ENCODE measurements around the gene CHD1.

CHD1 gene

DNA sequence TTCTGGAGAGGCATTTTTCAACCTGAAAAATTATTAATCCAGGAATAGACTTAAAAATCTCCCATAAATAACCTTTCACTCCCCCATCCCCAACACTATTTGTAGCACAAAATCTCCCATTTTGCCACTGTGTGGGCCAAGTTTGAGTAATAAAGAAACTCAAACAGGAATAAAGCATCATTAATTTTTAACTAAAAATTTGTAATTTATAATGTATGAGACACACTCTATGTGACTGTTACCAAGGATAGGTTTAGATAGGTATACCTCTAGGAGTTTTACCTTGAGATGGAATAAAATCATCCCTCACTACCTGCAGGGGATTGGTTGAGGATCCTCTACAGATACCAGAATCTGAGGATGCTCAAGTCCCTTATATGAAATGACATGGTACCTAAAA lies 30.1 kb downstream of the CHD1 start:
- FAIRE-seq: no peak

DNA sequence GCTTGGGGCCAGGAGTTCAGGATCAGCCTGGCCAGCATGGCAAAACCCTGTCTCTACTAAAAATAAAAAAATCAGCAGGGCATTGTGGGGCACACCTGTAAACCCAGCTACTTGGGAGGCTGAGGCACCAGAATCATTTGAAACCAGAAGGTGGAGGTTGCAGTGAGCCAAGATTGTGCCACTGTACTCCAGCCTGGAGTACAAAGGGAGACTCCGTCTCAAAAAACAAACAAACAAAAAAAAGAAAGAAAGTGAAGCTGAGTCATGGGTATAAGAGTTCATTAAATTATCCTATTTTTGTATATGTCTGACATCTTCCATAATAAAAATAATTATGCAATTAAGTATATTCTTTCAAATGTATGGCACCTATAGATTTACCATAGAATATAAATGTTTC lies 37.2 kb downstream of the CHD1 start:
- FAIRE-seq: no peak

DNA sequence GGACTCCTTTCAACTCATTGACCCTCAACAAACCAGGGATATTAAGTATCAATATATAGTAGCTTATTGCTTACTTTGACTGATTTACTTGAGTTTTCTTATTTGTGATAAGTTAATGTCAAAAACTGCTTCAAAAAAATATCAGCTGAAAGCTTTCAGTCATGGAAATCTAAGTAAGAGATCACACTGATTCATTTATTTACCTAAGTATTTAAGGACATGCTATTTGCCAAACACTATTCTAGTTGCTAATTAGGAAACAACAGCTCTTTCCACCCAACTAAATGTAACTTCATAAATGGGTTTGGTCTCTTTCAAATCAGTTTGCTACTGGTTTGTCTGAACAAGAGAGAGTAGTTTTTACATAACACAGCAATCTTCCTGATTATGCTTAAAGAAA lies 48.2 kb downstream of the CHD1 start:
- FAIRE-seq: no peak

DNA sequence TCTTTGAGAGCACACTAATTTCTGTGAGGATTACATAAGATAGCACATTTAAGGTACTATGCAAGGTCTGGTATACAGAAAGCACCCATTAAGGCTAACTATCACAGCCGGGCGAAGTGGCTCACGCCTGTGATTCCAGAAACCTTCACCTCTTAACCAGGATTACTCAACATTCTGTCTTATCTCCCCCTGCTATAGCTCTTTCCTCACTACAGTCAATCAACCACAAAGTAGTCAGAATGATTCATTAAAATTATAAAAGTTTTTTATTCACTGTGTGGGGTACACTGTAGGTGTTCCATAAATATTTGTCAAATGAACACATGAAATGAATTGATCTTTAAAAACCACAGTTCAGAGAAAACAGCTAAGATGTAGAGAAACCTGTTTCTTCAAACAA lies 48.7 kb downstream of the CHD1 start:
- FAIRE-seq: no peak

DNA sequence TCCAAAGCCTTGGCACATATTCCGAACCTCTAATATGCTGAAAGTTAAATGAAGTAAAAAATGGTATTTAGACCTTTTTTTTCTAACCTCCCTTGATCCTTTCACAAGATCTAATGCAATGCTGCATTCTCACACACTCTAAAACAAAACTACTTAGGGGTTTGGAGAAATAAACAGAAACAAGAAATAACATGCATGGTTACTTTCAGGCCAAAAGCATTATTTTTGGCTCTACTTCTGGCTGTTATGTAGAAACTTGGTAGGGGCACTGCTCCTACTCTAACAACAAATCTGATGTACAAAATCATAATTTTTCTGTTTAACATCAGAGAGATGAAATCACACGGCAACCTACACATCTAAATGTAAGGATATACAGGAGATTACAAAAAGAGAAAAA lies 51.2 kb downstream of the CHD1 start:
- no peak for FAIRE-seq

DNA sequence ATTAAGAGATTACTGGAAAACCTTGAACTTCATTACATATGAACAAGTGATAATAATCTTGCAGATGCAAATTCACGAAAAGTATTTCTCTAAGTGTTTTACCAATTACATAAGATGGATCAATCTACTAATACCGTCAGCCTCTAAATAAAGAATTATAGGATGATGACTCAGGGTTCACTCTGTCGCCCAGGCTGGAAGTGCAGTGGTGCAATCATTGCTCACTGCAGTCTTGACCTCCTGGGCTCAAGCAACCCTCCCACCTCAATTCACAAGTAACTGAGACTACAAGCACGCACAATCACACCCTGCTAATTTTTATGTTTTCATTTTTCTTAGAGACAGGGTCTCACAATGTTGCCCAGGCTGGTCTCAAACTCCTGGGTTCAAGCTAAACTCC lies 56.1 kb downstream of the CHD1 start:
- FAIRE-seq: no peak

DNA sequence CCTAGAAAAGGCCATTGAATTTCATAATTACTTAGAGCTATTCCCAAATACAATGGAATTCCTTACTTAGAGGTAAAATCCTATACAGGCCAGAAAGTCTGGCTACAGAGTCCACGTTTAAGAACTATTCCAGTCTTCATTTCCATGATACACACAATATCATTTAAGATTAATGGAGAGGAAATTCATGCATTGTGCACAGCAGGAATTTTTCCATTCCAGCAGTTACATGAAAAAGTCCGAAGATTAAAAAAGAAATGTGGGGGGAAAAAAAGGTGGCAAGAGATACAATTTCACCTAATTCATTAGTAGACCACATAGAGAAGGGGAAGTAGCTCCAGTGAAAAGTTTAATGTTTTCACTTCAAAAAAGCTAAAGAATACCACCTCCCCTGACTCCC lies 63.1 kb downstream of the CHD1 start:
- FAIRE-seq: no peak

DNA sequence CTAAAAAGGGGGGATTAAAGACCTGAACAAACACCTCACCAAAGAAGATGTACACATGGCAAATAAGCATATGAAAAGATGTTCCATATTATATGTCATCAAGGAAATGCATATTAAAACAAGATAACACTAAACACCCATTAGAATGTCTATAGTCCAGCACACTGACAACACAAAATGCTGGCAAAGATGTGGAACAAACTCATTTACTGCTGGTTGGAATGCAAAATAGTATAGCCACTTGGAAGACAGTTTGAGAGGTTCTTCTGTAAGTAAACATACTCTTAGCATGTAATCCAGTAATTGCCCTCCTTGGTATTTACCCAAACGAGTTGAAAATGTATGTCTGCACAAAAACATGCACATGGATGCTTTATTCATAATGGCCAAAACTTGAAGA lies 81.8 kb downstream of the CHD1 start:
- no peak for FAIRE-seq

DNA sequence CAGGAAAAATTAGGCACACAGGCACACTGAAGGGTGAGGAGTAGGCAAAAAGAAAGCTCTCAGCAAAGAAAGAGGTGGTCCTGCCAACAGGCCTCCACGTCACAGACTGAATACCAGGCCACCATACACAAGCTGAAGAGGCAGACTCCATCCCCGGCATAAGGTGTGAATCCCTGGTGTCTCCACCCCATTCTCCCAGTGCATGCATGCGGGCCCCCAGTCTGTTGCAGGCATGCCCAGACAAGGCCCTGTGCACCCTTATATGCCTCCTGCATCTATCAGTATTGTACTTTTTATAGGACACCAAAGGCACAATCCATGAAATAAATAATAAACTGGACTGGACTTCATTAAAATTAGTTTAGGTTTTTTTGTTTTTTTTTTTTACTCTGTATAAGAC lies 82.3 kb downstream of the CHD1 start:
- no peak for FAIRE-seq

DNA sequence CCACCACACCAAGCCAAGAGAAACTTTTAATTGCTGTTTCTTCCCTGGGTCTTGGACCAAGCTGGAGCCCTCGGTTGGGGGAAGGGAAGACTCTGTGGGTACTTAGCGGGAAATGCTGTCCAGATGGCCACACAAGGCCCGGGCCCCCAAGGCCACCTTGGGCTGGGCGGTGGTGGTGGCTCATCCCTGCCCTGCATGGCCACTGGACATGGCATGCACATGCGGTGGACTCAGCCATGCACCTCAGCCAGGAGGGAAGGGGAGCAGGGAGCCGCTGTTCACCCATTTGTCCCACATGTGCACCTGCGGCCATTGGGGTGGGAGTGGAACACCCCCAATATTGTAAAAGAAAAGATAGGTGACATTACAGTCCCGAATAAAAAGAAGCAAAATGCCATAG lies 82.9 kb downstream of the CHD1 start:
- no peak for FAIRE-seq

DNA sequence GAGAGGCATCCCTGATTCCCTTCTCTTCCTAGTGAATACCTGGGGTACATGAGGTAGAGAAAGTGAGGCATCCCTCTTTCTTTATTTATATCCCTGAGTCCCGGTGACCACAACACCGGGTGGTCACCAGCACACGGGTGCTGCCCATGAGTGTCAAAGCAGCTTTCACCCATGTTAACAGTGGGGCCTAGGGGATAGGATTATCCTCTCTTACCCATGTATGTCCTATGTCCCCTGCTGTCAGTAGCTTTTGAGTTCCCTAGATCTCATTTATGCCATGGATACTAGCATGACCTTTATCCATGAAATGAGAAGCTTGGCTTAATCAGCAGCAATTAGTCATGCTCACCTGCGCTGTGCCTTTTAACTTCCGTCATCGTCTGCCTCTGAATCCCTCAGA lies 83.9 kb downstream of the CHD1 start:
- FAIRE-seq: no peak

DNA sequence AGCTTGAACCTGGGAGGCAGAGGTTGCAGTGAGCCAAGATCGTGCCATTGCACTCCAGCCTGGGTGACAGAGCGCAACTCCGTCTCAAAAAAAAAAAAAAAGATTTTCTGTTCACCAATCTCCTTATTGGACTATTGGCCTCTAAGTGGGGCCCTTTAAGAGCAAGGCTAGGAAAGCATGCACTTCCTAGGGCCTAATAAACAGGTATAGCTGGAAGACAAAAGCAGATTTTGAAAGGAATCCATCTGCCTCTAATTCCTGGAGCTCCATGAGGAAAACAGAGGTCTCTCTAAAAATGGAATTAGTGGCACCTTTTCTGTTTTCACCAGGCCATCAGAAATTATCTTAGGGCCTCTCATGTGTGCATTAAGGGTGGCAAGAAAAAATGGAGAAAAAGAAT lies 85.3 kb downstream of the CHD1 start:
- FAIRE-seq: no peak

DNA sequence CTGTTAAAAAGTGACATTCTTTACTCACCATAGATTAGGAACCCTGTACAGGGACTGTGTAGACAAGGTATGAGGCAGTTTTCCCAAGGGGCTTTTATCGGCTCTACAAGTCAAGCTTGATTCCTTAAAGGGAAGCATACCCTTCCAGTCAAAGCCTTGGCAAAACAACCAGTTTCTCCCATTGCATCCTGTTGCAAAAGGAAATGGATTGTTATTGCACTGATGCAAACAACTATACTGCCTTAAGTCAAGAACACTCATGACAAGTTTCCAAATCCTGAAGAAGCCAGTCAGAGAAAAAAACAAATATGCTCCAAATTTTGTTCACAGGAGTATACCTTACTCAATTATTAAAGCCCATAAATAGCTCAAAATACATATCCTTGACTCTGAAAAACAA lies 87.9 kb downstream of the CHD1 start:
- FAIRE-seq: no peak

DNA sequence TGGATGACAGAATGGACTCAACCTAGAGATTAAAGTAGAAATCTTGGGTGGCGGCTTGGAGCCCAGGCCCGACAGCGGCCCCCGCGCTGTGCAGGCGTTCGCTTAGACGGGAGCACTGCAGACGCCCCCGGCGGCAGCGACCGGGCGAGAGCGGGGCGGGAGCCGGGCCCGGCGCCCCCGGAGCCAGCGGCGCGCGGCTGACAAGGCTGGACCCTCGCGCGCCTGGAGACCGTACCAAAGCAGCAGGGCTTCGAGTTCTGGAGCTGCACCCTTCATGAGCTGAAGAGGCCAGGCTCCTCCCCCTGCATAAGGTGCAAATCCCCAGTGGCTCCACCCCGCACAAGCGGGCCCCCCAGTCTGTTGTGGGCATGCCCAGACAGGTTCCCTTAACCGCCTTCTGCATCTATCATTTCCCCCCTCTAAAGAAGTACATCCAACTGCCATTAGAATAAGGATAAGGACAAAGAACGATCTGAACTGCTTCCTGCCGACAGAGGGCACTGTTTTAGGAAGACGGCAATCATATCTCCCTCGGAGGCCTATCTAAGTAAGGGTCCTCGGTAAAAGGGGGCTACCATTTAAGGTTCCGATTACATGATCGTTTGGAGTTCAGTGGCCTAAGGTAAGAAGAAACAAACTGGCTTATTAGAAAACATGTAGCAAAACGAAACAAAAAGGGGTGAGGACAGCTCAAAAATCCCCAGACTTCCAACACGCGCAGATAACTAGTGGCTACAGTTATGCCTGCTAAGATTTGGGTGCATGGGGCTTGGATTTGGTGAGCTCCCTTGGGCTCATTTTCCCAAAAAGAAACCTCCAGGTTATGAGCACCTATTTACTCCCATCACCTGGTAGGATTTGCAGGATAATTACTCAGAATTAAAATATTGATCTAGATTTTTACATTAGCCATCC lies 89.1 kb downstream of the CHD1 start:
- FAIRE-seq: no peak

DNA sequence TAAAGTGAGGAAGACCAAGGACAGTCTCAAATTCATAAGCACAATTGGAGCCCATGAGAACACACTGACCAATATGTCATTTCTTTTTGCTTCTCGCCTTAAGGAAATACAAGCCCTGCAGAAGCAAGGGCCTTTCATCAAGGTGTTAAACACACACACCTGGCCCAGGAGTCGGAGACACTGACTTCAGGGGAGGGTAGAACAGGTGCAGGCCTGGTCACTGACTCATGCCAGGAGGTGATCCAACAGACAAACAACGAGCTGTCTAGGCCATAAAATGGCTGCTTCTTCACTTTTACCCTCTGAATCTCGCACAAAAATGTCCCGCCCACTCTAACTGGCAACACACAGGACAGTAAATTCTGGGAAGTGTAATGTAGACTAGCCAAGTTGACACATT lies 92.6 kb downstream of the CHD1 start:
- no peak for FAIRE-seq

DNA sequence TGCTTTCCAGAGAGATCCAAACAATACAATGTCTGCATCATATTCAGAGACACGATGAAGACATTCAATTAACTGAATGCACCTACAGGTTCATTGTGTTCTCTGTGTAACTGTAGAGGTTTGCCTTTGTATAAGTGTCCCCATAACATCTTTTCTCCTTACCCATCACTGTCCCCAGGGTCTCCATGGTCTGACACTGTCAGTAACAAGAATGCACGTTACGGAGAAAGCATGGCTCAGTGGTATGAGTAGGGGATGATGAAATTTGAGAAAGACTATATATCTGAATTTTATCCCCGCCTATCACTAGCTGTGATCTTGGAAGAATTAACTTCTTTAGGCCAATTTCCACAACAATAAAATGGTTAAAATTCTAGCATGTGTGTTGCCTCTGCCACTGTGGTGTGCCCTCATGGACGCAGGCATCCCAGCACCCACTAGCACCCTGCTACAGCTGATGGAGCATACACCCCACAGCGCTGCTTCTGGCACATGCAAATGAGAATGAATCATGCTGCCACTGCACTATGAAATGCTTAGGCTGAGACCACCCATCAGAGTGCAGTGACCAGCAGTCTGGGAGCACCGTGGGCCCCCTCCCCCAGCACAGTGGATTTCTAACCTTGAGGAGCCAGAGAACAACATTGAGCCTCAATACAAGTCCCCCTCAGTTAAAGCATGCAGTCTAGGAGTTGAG lies 101.1 kb downstream of the CHD1 start:
- no peak for FAIRE-seq

DNA sequence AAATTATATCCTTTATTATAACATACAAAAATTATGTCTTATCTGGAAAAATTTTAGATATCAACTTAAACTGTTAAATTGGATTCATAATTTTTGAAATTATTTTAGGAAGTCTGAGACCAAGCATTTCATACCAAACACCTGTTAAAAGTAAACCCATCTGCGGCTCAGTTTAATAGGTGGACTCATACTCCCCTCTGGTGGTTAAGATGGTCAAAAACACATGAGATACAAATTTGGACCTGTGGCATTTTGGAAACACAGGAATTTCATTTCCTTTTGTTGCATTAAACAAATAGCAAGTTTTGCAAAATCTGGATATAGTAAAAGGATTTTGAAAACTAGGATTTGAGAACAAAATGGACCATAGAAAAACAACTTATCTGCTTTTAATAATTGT lies 101.6 kb downstream of the CHD1 start:
- FAIRE-seq: peak; percentile 95

DNA sequence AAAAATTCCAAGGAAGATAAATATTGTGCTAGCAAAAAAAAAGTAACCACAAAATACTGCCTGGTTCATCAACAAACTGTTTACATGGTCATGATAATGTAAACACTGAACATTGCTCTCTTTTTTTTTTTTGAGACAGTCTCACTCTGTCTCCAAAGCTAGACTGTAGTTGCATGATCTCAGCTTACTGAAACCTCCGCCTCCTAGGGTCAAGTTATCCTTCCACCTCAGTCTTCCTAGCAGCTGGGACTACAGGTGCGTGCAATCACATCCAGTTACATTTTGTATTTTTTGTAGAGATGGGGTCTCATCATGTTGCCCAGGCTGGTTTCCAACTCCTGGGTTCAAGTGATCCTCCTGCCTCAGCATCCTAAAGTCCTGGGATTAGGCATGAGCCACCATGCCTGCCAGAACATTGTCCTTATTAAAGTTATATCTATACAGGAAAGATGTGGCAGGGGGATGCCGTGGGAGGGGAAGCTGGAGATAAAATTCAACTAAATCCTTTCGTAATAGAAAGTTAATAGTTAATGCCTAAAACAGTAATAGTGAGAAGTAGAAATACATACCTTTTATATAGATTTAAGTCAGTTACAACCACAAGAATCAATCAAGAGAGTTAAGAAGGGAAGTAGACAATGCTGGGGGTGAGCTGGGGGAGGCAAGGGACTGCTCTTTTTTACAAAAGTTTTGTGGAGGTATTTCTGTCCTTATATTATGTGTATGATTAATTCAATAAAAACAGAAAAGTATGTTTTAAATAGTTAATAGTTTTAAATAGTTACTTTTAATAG lies 103.0 kb downstream of the CHD1 start:
- no peak for FAIRE-seq

DNA sequence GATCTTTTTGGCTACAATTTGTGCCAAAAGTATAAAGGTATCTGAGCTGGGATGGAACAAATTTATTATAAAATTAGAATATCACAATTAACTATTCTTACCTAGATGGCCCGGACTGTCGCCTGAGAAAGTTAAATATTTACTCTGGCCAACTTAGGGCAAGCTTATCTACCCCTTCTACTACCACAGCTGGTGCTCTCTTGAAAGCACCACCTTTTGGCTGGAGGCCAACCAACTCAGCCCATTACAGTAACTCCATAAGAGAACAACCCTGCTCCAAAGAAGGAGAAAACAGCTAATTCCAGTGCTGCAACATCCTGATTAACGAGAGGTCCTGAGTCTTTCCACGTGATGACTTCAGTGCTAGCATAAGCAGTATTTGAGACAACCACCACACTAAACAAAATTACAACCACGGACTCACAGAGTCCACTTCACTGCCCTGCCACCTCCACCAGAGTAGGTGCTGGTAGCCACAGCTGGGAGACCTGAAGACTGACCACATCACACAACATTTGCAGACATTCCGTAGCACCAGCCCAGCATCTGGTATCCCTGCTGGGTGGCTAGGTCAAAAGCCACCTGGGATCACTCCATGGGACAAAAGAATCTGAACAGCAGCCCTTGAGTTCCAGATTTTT lies 112.1 kb downstream of the CHD1 start:
- no peak for FAIRE-seq

DNA sequence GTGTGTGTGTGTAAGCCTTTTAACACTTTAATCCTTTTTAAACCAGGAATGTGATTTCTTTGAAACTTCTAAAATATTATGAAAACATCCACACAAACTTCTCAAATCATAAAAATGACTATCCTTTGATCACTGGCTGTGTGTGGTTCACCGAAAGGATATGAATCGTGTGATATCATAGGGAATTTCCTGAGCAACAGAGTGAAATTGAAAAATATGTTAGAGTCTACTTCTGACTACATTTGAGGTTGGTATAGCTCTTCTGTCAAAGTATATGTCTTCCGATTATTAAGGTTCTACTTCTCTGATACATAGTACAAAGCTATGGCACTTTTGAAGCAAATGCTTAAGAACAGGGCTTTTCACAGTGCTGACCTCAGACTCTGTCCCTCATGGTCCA lies 115.1 kb downstream of the CHD1 start:
- FAIRE-seq: no peak

DNA sequence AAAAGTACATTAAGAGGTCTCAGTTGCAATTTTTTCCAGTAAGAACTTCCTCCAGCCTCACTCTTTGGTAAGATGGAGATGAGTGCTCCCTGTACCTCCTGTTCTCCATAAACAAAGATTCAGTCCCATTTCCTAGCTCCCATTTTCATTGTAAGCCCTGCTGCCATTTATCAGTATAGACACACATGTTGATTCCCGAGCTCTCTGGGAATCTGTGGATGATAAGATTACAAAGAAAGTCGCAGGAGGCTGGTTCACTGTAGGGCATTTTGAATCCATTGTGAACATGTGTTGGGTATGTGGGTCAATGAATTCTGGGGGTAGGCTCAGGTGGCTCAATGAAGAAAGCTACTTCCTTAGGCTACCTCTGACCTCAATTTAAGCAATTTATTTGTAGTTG lies 118.6 kb downstream of the CHD1 start:
- FAIRE-seq: no peak

DNA sequence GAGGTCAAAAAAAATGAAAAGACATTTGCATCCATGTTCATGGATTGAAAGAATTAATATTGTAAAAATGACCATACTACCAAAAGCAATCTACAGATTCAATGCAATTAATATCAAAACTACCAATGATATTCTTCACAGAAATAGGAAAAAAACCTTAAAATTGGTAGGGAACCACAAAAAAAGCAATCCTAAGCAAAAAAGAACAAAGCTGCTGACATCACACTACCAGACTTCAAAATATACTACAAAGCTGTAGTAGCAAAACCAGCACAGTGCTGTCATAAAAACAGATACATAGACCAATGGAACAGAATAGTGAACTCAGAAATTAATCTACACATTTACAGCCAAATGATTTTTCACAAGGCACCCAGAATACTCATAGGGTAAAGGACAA lies 121.0 kb downstream of the CHD1 start:
- no peak for FAIRE-seq

DNA sequence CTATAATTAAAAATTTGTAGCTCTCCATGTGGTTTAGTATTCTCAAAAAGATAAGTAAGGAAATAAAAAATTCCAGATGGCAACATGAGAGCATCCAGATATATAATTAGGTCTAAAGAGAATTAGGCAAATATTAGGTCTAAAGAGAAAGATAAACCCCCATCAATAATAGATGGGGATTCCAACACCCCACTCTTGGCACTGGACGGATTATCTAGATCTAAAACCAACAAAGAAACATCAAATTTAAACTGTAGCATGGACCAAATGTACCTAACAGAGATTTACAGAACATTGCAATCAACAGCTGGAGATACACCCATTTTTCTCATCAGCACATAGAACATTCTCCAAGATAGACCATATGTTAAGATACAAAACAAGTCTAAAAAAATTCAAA lies 123.7 kb downstream of the CHD1 start:
- no peak for FAIRE-seq

All from G401.6 (cell line).